Erythroblast (primary cell): ENCODE results near the gene MAP3K2.

Experiments used
- GATA1 ChIP-seq: IDR thresholded peaks from 2 replicates; pipeline ENCODE4 v1.6.1; 2011; ENCODE audit warnings: low read depth, mild to moderate bottlenecking, control low read depth, low read length, moderate library complexity
- POLR2A ChIP-seq: IDR thresholded peaks from 2 replicates; pipeline ENCODE4 v1.6.1; 2011; ENCODE audit warnings: mild to moderate bottlenecking, low read length

GRCh38 chr2:127423478-127423843 lies 35.7 kb upstream of the MAP3K2 start:
- TF ChIP-seq POLR2A (no peak), GATA1 (no peak)
